ENCODE data around the gene SLC43A2.
A peak's percentile ranks its signal among the peaks of the same experiment; 100 is the strongest.
"Not testable (repeated sequence)": the region's sequence is repeated elsewhere in the genome, so short reads cannot be mapped to it uniquely, and the experiment has no call there.

Gene SLC43A2

GRCh38 chr17:1627982-1628855 lies at the start of gene SLC43A2:
Gene SLC43A2 (minus strand): TSS chr17:1628834. CDS start chr17:1627874, 960 bp downstream.
- Mint-ChIP-seq H3K27ac (peak within 1 kb of the TSS; percentile 80), H3K36me3 (no peaks in the 10 kb centered on the region), H3K9me3 (no peaks in the 10 kb centered on the region), H3K4me1 (peaks cover 26% of the 10 kb centered on the region), H3K27me3 (peaks cover 91% of the 10 kb centered on the region), H3K4me3 (peak within 1 kb of the TSS; percentile 82)
- peak; percentile 83 for DNase-seq
- CTCF ChIA-PET = interaction anchor here (2.2 to 3.7 kb wide), 2 partner anchors 20 to 55 kb away, joined by 11 to 42 read pairs; partner anchors contain the start of gene RILP

- no peaks in the 10 kb centered on the region for H3K27me3 Mint-ChIP-seq
- no peak for DNase-seq
- H3K27ac Mint-ChIP-seq = no peak overlapping the region
- H3K4me1 Mint-ChIP-seq = peaks cover 6% of the 10 kb centered on the region
- H3K9me3 Mint-ChIP-seq = no peaks in the 10 kb centered on the region
- CTCF ChIA-PET = interaction anchor here (1.2 kb wide), 1 partner anchor 8 kb away, joined by 3 read pairs; no protein-coding TSS in a partner anchor
- peaks cover 78% of the 10 kb centered on the region for H3K36me3 Mint-ChIP-seq
- no peak overlapping the region for H3K4me3 Mint-ChIP-seq
Observed at GRCh38 chr17:1676401-1676800, 47.8 kb upstream of the SLC43A2 start.

GRCh38 chr17:1673041-1673785 lies 44.6 kb upstream of the SLC43A2 start:
- CTCF ChIA-PET = no interaction called here
- no peaks in the 10 kb centered on the region for H3K27me3 Mint-ChIP-seq
- H3K36me3 Mint-ChIP-seq = peaks cover 74% of the 10 kb centered on the region
- peaks cover 5% of the 10 kb centered on the region for H3K4me1 Mint-ChIP-seq
- H3K4me3 Mint-ChIP-seq = no peak overlapping the region
- no peaks in the 10 kb centered on the region for H3K9me3 Mint-ChIP-seq
- DNase-seq = no peak
- no peak overlapping the region for H3K27ac Mint-ChIP-seq

GRCh38 chr17:1663934-1664333 lies 35.3 kb upstream of the SLC43A2 start:
- H3K9me3 Mint-ChIP-seq, H3K4me1 Mint-ChIP-seq, H3K27ac Mint-ChIP-seq, CTCF ChIA-PET, H3K27me3 Mint-ChIP-seq, H3K4me3 Mint-ChIP-seq, DNase-seq: not testable (repeated sequence)
- peaks cover 52% of the 10 kb centered on the region for H3K36me3 Mint-ChIP-seq

- DNase-seq = no peak
- Mint-ChIP-seq H3K4me1 (no peaks in the 10 kb centered on the region), H3K9me3 (no peaks in the 10 kb centered on the region), H3K27me3 (no peaks in the 10 kb centered on the region), H3K36me3 (peaks cover 60% of the 10 kb centered on the region), H3K27ac (no peak overlapping the region), H3K4me3 (no peak overlapping the region)
- CTCF ChIA-PET = interaction anchor here (1.5 to 4.0 kb wide), 2 partner anchors 8 to 12 kb away, joined by 7 to 19 read pairs; partner anchors contain the start of gene RILP
Observed at GRCh38 chr17:1661045-1661444, 32.4 kb upstream of the SLC43A2 start.

- CTCF ChIA-PET = interaction anchor here (1.0 to 4.0 kb wide), 2 partner anchors 9 to 12 kb away, joined by 3 to 19 read pairs; partner anchors contain the start of gene RILP
- no peaks in the 10 kb centered on the region for H3K4me1 Mint-ChIP-seq
- DNase-seq = no peak
- no peak overlapping the region for H3K4me3 Mint-ChIP-seq
- H3K9me3 Mint-ChIP-seq = no peaks in the 10 kb centered on the region
- peaks cover 72% of the 10 kb centered on the region for H3K36me3 Mint-ChIP-seq
- no peak overlapping the region for H3K27ac Mint-ChIP-seq
- H3K27me3 Mint-ChIP-seq = no peaks in the 10 kb centered on the region
Observed at GRCh38 chr17:1658100-1658499, 29.5 kb upstream of the SLC43A2 start.

GRCh38 chr17:1653735-1654134 lies 25.1 kb upstream of the SLC43A2 start:
- CTCF ChIA-PET = no interaction called here
- DNase-seq = no peak
- Mint-ChIP-seq H3K36me3 (peaks cover 60% of the 10 kb centered on the region), H3K4me1 (peaks cover 8% of the 10 kb centered on the region), H3K4me3 (no peak overlapping the region), H3K27ac (no peak overlapping the region), H3K27me3 (peaks cover 2% of the 10 kb centered on the region), H3K9me3 (no peaks in the 10 kb centered on the region)

GRCh38 chr17:1652794-1653193 lies 24.2 kb upstream of the SLC43A2 start:
- peak overlapping the region; percentile 72 for H3K27ac Mint-ChIP-seq

GRCh38 chr17:1651559-1651844 lies 22.9 kb upstream of the SLC43A2 start:
- no peaks in the 10 kb centered on the region for H3K9me3 Mint-ChIP-seq
- peaks cover 43% of the 10 kb centered on the region for H3K36me3 Mint-ChIP-seq
- H3K27me3 Mint-ChIP-seq = peaks cover 10% of the 10 kb centered on the region
- CTCF ChIA-PET = interaction anchor here (0.5 to 1.9 kb wide), 3 partner anchors 18 to 283 kb away, joined by 3 to 7 read pairs (median 3); no protein-coding TSS in a partner anchor
- no peak overlapping the region for H3K27ac Mint-ChIP-seq
- H3K4me1 Mint-ChIP-seq = peaks cover 15% of the 10 kb centered on the region
- DNase-seq = no peak
- H3K4me3 Mint-ChIP-seq = no peak overlapping the region

More at GRCh38 chr17:1652794-1653193, 24.2 kb upstream of the SLC43A2 start:
- H3K9me3 Mint-ChIP-seq, H3K27me3 Mint-ChIP-seq, H3K4me3 Mint-ChIP-seq, DNase-seq: not testable (repeated sequence)
- Mint-ChIP-seq H3K4me1 (peaks cover 11% of the 10 kb centered on the region), H3K36me3 (peaks cover 50% of the 10 kb centered on the region)
- CTCF ChIA-PET = interaction anchor here (1.9 kb wide), 1 partner anchor 16 kb away, joined by 7 read pairs; no protein-coding TSS in a partner anchor

GRCh38 chr17:1650731-1651558 lies 22.3 kb upstream of the SLC43A2 start:
- Mint-ChIP-seq H3K4me1 (peaks cover 18% of the 10 kb centered on the region), H3K27ac (peak overlapping the region; percentile 37), H3K9me3 (no peaks in the 10 kb centered on the region), H3K4me3 (no peak overlapping the region), H3K27me3 (peaks cover 16% of the 10 kb centered on the region), H3K36me3 (peaks cover 38% of the 10 kb centered on the region)
- CTCF ChIA-PET = interaction anchor here (1.0 to 1.9 kb wide), 2 partner anchors 18 to 77 kb away, joined by 3 to 7 read pairs; no protein-coding TSS in a partner anchor
- DNase-seq = no peak

- H3K9me3 Mint-ChIP-seq = no peaks in the 10 kb centered on the region
Observed at GRCh38 chr17:1649844-1650501, 21.3 kb upstream of the SLC43A2 start, which contains the start of gene RILP. Gene RILP (minus strand): TSS chr17:1649866. CDS start chr17:1649804, 62 bp downstream.

GRCh38 chr17:1648963-1649843 lies 20.6 kb upstream of the SLC43A2 start:
- peak overlapping the region; percentile 69 for H3K4me3 Mint-ChIP-seq
- CTCF ChIA-PET = interaction anchor here (0.6 to 2.7 kb wide), 14 partner anchors 11 to 376 kb away, joined by 3 to 19 read pairs (median 4); partner anchors contain the start of genes SLC43A2 and YWHAE
- peaks cover 35% of the 10 kb centered on the region for H3K4me1 Mint-ChIP-seq
- peak; percentile 96 for DNase-seq
- H3K9me3 Mint-ChIP-seq = no peaks in the 10 kb centered on the region
- peaks cover 33% of the 10 kb centered on the region for H3K27me3 Mint-ChIP-seq
- H3K27ac Mint-ChIP-seq = peak overlapping the region; percentile 76
- peaks cover 28% of the 10 kb centered on the region for H3K36me3 Mint-ChIP-seq

More at GRCh38 chr17:1649844-1650501, 21.3 kb upstream of the SLC43A2 start, which contains the start of gene RILP:
- H3K4me1 Mint-ChIP-seq = peaks cover 28% of the 10 kb centered on the region
- CTCF ChIA-PET = interaction anchor here (0.9 to 2.7 kb wide), 7 partner anchors 10 to 84 kb away, joined by 3 to 19 read pairs (median 4); partner anchors contain the start of gene SLC43A2
- peaks cover 33% of the 10 kb centered on the region for H3K36me3 Mint-ChIP-seq
- peaks cover 26% of the 10 kb centered on the region for H3K27me3 Mint-ChIP-seq
- peak; percentile 70 for DNase-seq
- H3K4me3 Mint-ChIP-seq = peak within 1 kb of the TSS; percentile 71
- H3K27ac Mint-ChIP-seq = peak within 1 kb of the TSS; percentile 81

Data from activated naive CD4-positive, alpha-beta T cell treated with anti-CD3 and anti-CD28 coated beads, Interleukin-2, amount 10 ng/mL, durations not matched to agents 7 days and 5 days (primary cell).